ENCODE measurements around the gene GPAM. TPM values are rescaled to one million over a fixed set of nuclear protein-coding genes. Genes with fewer than 3 reads are reported as not detected.

Gene GPAM
- total and polyA plus RNA-seq, 9 of the 15 experiments (the other 6 are each of a cell fraction or from before 2014, with no cell fraction given) = 3.5 to 7.5 (median 5.5) TPM

DNA sequence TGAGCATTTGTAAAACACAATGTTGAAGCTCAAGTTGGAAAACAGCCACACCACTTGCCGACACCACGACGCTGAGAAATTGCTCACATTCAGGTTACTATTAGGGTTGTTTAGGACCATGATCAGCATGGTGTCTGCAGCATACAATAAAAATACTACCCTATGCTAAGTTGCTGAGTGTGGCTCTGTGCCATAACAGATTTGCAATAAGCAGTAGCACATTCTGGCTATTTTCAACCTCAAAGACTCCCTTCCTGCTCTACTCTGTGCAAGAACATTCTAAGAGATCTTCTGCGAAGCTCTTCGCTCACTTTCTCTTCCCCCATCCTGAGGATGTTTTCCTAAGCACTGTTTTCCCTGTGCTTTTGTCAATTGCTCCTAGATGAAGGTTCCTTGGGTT lies 38.3 kb downstream of the GPAM start:
- intact Hi-C loops (cut with micrococcal nuclease) = loop anchor here (10.0 kb wide), 1 partner anchor 170 kb away; no protein-coding TSS in a partner anchor
- TF ChIP-seq KDM1A (IDR thresholded peaks at IDR 0.05) (no peak), MCM3 (IDR thresholded peaks at IDR 0.05) (no peak), ZNF785 (CRISPR knock-in tag; IDR thresholded peaks at IDR 0.05) (no peak), CREB1 (IDR thresholded peaks at IDR 0.05) (no peak), CREB1 (CRISPR knock-in tag; IDR thresholded peaks at IDR 0.05) (no peak), U2AF1 (optimal IDR thresholded peaks at IDR 0.05; ENCODE audit: low read depth, low read length) (no peak), STAT6 (CRISPR knock-in tag; IDR thresholded peaks at IDR 0.05) (no peak), ZBTB26 (CRISPR knock-in tag; IDR thresholded peaks at IDR 0.05) (no peak), PHTF2 (CRISPR knock-in tag; IDR thresholded peaks at IDR 0.05) (no peak), ARID1B (IDR thresholded peaks at IDR 0.05) (no peak), ZNF518B (CRISPR knock-in tag; IDR thresholded peaks at IDR 0.05) (no peak)
- TF ChIP-seq, protein P1, sequence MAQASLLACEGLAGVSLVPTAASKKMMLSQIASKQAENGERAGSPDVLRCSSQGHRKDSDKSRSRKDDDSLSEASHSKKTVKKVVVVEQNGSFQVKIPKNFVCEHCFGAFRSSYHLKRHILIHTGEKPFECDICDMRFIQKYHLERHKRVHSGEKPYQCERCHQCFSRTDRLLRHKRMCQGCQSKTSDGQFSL (CRISPR knock-in tag; IDR thresholded peaks at IDR 0.05) = no peak
- TF ChIP-seq, protein P1 (tag; IDR thresholded peaks at IDR 0.05) = no peak
- TF ChIP-seq, protein P2, sequence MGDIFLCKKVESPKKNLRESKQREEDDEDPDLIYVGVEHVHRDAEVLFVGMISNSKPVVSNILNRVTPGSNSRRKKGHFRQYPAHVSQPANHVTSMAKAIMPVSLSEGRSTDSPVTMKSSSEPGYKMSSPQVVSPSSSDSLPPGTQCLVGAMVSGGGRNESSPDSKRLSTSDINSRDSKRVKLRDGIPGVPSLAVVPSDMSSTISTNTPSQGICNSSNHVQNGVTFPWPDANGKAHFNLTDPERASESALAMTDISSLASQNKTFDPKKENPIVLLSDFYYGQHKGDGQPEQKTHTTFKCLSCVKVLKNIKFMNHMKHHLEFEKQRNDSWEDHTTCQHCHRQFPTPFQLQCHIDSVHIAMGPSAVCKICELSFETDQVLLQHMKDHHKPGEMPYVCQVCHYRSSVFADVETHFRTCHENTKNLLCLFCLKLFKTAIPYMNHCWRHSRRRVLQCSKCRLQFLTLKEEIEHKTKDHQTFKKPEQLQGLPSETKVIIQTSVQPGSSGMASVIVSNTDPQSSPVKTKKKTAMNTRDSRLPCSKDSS (IDR thresholded peaks at IDR 0.05; ENCODE audit: low read depth, partially characterized antibody) = no peak

More for the DNA sequence above, 38.3 kb downstream of the GPAM start:
- CTCF ChIA-PET (ENCODE audit: low intra/inter-chr PET ratio) = no interaction called here
- no peak overlapping the region for H3K4me3 ChIP-seq
- H3K27me3 ChIP-seq (ENCODE audit: control insufficient read depth in 2 of 2, insufficient read depth in 2 of 2, low read length in 2 of 2) = peaks cover 0 to 17% of the 10 kb centered on the region in 2 experiments; a peak in 2 of 5 replicates
- H3K9ac ChIP-seq (ENCODE audit: insufficient read depth in 1 of 2, low read depth in 2 of 2, low read length in 2 of 2) = no peak overlapping the region
- H3K9me3 ChIP-seq (replicated peaks; ENCODE audit: control insufficient read depth, insufficient read depth, low read depth, low read length) = no peaks in the 10 kb centered on the region
- H3K9me1 ChIP-seq (ENCODE audit: control insufficient read depth, insufficient read depth, low read length) = no peaks in the 10 kb centered on the region
- 2% methylated on average over 5 of the region's 5 CpGs for WGBS (ENCODE audit: insufficient coverage, low coverage, missing lambda C conversion rate)
- POLR2A ChIA-PET = interaction anchor here (0.8 kb wide), 1 partner anchor 31 kb away, joined by 3 read pairs; no protein-coding TSS in a partner anchor
- in situ Hi-C loops (cut with MboI) = no loop called here
- FAIRE-seq (no peak), DNase-seq (ENCODE audit: extremely low read depth in 1 of 4, low spot score in 3 of 4) (no peak), ATAC-seq (no peak)
- H3K27ac ChIP-seq (ENCODE audit: extremely low read depth, low read depth, low read length) = no peak overlapping the region
- no TSS peak for BruUV-seq (replicated peaks)
- no peaks in the 10 kb centered on the region for H3K79me2 ChIP-seq (ENCODE audit: control insufficient read depth, insufficient read depth, low read length)
- H4K20me1 ChIP-seq (replicated peaks; ENCODE audit: control insufficient read depth, insufficient read depth, low read length) = no peaks in the 10 kb centered on the region; the same call in 1 of the 2 replicates
- no peaks in the 10 kb centered on the region for H3K4me1 ChIP-seq (replicated peaks in 1 of 2; ENCODE audit: control insufficient read depth in 2 of 2, insufficient read depth in 2 of 2, low read length in 2 of 2)
- no peak overlapping the region for H2AFZ ChIP-seq (ENCODE audit: low read depth, low read length)
- H3K36me3 ChIP-seq (ENCODE audit: control insufficient read depth, insufficient read depth, low read length) = no peaks in the 10 kb centered on the region
- H3K4me2 ChIP-seq (ENCODE audit: insufficient read depth, low read length) = no peak overlapping the region

All from K562 (cell line).